ENCODE measurements around the gene LHPP. TPM values are rescaled to one million over a fixed set of nuclear protein-coding genes. Genes with fewer than 3 reads are reported as not detected.

Gene LHPP
- total and polyA plus RNA-seq, 2 donors (not counting 1 experiment from before 2014, with no cell fraction given), result 10.2 to 15.6 TPM

GRCh38 chr10:124494046-124494807 lies 32.6 kb downstream of the LHPP start:
- H3K36me3 ChIP-seq (ENCODE audit: control insufficient read depth, insufficient read depth, low read length), result no peaks in the 10 kb centered on the region
- H3K9me3 ChIP-seq (ENCODE audit: control insufficient read depth, insufficient read depth, low read depth, low read length), result no peaks in the 10 kb centered on the region
- H3K4me2 ChIP-seq (ENCODE audit: extremely low read depth, insufficient read depth, low read length), result no peak overlapping the region
- H3K27ac ChIP-seq (ENCODE audit: insufficient read depth, low read length), result no peak overlapping the region
- no peak overlapping the region for H2AFZ ChIP-seq (ENCODE audit: low read length)
- no peak overlapping the region for H3K4me3 ChIP-seq (replicated peaks in 1 of 4; ENCODE audit: control extremely low read depth in 1 of 4, insufficient read depth in 1 of 4, low read depth in 3 of 4, low read length in 4 of 4)
- H3K4me1 ChIP-seq (ENCODE audit: control insufficient read depth, extremely low read depth, insufficient read depth, low read length), result no peaks in the 10 kb centered on the region
- no peak for DNase-seq (ENCODE audit: low read depth in 2 of 2)
- H3K9ac ChIP-seq (ENCODE audit: insufficient read depth, low read length), result no peak overlapping the region
- no peaks in the 10 kb centered on the region for H3K27me3 ChIP-seq (ENCODE audit: control insufficient read depth, insufficient read depth, low read length)
- TF ChIP-seq EZH2 (IDR thresholded peaks at IDR 0.05; ENCODE audit: low read length, missing control alignments) (no peak), CTCF (conservative IDR thresholded peaks at IDR 0.05 in 1 of 2, IDR thresholded peaks at IDR 0.05 in 1 of 2; ENCODE audit: low read depth in 1 of 2, low read length in 2 of 2) (no peak)
- H4K20me1 ChIP-seq (ENCODE audit: control insufficient read depth, extremely low read depth, insufficient read depth, low read length), result no peaks in the 10 kb centered on the region
- no peaks in the 10 kb centered on the region for H3K79me2 ChIP-seq (ENCODE audit: control insufficient read depth, insufficient read depth, low read length)

DNA sequence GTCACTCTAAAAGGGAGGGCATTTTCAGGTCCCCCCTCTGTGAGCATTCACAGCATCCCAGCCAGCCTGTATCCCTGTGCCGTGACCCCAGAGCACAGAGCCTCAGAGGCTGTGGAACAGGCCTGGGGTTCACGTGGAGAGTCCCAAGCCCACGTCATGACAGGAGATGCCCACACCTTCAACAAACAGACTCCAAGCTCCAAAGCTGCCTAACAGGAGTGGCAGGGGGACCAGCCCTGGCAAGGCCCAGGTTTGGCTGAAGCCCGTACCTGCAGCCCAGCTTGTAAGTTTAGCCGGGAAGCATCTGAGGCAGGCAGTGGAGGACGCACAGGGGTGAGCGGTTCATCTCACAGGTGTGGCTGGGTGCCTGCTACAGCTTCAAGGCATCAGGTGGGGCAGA lies 33.5 kb downstream of the LHPP start:
- no peaks in the 10 kb centered on the region for H3K27me3 ChIP-seq (ENCODE audit: control insufficient read depth, insufficient read depth, low read length)
- TF ChIP-seq EZH2 (IDR thresholded peaks at IDR 0.05; ENCODE audit: low read length, missing control alignments) (no peak), CTCF (conservative IDR thresholded peaks at IDR 0.05 in 1 of 2, IDR thresholded peaks at IDR 0.05 in 1 of 2; ENCODE audit: low read depth in 1 of 2, low read length in 2 of 2) (no peak)
- no peaks in the 10 kb centered on the region for H4K20me1 ChIP-seq (ENCODE audit: control insufficient read depth, extremely low read depth, insufficient read depth, low read length)
- no peak overlapping the region for H3K4me3 ChIP-seq (replicated peaks in 1 of 4; ENCODE audit: control extremely low read depth in 1 of 4, insufficient read depth in 1 of 4, low read depth in 3 of 4, low read length in 4 of 4)
- no peak overlapping the region for H2AFZ ChIP-seq (ENCODE audit: low read length)
- H3K9me3 ChIP-seq (ENCODE audit: control insufficient read depth, insufficient read depth, low read depth, low read length), result no peaks in the 10 kb centered on the region
- H3K9ac ChIP-seq (ENCODE audit: insufficient read depth, low read length), result no peak overlapping the region
- H3K79me2 ChIP-seq (ENCODE audit: control insufficient read depth, insufficient read depth, low read length), result no peaks in the 10 kb centered on the region
- no peaks in the 10 kb centered on the region for H3K4me1 ChIP-seq (ENCODE audit: control insufficient read depth, extremely low read depth, insufficient read depth, low read length)
- H3K4me2 ChIP-seq (ENCODE audit: extremely low read depth, insufficient read depth, low read length), result no peak overlapping the region
- no peak overlapping the region for H3K27ac ChIP-seq (ENCODE audit: insufficient read depth, low read length)
- no peaks in the 10 kb centered on the region for H3K36me3 ChIP-seq (ENCODE audit: control insufficient read depth, insufficient read depth, low read length)
- DNase-seq (ENCODE audit: low read depth in 2 of 2), result no peak

DNA sequence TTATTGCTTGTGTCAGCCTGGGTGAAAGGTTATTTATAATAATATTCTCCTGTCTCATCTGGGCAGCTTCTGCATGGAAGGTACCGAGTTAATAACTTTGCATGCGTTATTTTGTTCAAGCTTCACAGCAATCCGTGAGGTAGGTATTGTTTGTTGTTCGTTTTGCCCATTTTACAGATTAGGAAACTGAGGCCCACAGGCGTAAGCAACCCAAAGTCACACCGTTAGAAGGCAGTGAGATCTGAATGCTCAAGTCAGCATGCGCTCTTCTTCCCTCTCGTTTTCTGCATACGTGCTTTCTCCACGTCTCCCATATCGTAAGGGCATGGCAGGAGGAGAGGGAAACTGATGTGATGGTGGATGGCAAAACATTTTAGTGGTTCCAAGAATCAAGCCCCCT lies 34.1 kb downstream of the LHPP start:
- no peak overlapping the region for H3K4me3 ChIP-seq (replicated peaks in 1 of 4; ENCODE audit: control extremely low read depth in 1 of 4, insufficient read depth in 1 of 4, low read depth in 3 of 4, low read length in 4 of 4)
- no peaks in the 10 kb centered on the region for H4K20me1 ChIP-seq (ENCODE audit: control insufficient read depth, extremely low read depth, insufficient read depth, low read length)
- H3K27me3 ChIP-seq (ENCODE audit: control insufficient read depth, insufficient read depth, low read length), result no peaks in the 10 kb centered on the region
- H3K27ac ChIP-seq (ENCODE audit: insufficient read depth, low read length), result no peak overlapping the region
- H3K9me3 ChIP-seq (ENCODE audit: control insufficient read depth, insufficient read depth, low read depth, low read length), result no peaks in the 10 kb centered on the region
- H2AFZ ChIP-seq (ENCODE audit: low read length), result no peak overlapping the region
- H3K9ac ChIP-seq (ENCODE audit: insufficient read depth, low read length), result no peak overlapping the region
- TF ChIP-seq CTCF (conservative IDR thresholded peaks at IDR 0.05 in 1 of 2, IDR thresholded peaks at IDR 0.05 in 1 of 2; ENCODE audit: low read depth in 1 of 2, low read length in 2 of 2), result no peak
- no peak for TF ChIP-seq EZH2 (IDR thresholded peaks at IDR 0.05; ENCODE audit: low read length, missing control alignments)
- H3K79me2 ChIP-seq (ENCODE audit: control insufficient read depth, insufficient read depth, low read length), result no peaks in the 10 kb centered on the region
- H3K4me2 ChIP-seq (ENCODE audit: extremely low read depth, insufficient read depth, low read length), result no peak overlapping the region
- no peak for DNase-seq (ENCODE audit: low read depth in 2 of 2)
- no peaks in the 10 kb centered on the region for H3K36me3 ChIP-seq (ENCODE audit: control insufficient read depth, insufficient read depth, low read length)
- H3K4me1 ChIP-seq (ENCODE audit: control insufficient read depth, extremely low read depth, insufficient read depth, low read length), result no peaks in the 10 kb centered on the region
